Measurements from ENCODE around the gene MPHOSPH8. TPM values are rescaled to one million over a fixed set of nuclear protein-coding genes. Genes with fewer than 3 reads are reported as not detected.
"Not testable (repeated sequence)": the region's sequence is repeated elsewhere in the genome, so short reads cannot be mapped to it uniquely, and the experiment has no call there.

The MPHOSPH8 gene
- total RNA-seq, 1 donor from 2014 or later: 41.7 TPM

DNA sequence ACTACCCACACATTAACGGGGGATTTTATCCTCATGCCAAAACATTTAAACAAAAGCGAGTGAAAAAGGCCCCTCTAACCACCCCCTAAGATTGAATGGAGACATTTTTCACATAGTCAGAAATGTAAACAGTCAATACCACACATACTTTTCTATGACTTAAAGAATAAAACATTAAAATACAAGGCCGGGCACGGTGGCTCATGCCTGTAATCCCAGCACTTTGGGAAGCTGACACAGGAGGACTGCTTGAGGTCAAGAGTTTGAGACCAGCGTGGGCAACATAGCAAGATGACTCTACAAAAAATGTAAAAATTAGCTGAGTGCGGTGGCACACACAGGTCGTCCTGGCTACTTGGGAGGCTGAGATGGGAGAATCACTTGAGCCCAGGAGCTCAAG, 47.3 kb downstream of the MPHOSPH8 start:
- no peak for DNase-seq (ENCODE audit: low spot score)

DNA sequence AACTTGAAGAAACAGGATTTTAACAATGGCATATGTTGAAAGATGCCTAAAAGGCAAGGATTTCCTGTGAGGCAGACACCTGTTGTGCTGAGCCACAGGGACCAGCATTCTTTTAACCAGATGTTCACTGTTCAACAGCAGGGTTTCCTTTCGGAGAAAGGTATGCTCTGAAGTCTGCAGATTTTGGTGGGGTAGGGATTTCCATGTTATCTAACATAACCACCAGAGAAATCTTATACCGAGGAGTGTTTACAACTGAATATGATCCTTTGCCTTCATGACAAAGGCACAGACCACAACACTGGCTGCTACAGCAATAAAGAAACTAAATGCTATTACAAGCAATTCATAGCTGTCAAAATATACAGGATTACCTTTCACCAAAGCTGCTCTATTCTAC, 48.1 kb downstream of the MPHOSPH8 start:
- no peak for DNase-seq (ENCODE audit: low spot score)

GRCh38 chr13:19685034-19685433, 51.6 kb downstream of the MPHOSPH8 start:
- peak; percentile 68 for DNase-seq (ENCODE audit: low spot score)

DNA sequence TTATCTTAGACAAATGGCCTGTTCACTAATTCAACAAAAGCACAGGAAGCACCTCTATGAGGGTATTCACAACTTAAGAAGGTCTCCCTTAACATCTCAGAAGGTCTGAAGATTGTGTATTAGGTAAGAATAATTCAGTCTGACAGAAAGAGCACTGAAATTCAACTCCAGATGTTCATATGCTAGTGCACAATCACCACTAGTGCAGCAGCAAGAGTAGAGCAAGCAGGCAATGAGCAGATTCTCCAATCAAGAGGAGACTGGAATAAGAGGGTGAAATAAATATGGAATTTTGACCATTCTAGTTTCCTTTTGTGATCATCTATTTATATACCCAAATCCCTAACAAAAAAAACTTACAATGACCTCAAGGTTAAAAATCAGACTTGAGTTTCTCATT, 52.0 kb downstream of the MPHOSPH8 start:
- DNase-seq (ENCODE audit: low spot score): no peak

DNA sequence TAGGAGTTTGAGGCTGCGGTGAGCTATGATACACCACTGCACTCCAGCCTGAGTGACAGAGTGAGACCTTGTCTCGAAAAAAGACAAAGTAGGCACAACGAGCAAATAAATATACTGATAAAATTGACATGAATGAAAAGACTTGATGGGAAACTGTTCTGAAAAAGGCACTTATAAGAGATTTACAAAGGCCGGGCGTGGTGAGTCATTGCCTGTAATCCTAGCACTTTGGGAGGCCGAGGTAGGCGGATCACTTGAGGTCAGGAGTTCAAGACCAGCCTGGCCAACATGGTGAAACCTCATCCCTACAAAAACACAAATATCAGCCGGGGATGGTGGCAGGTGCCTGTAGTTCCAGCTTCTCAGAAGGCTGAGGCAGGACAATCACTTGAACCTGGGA, 58.0 kb downstream of the MPHOSPH8 start:
- DNase-seq (ENCODE audit: low spot score): not testable (repeated sequence)

GRCh38 chr13:19695428-19695827, 62.0 kb downstream of the MPHOSPH8 start:
- DNase-seq (ENCODE audit: low spot score): no peak

GRCh38 chr13:19695829-19696228, 62.4 kb downstream of the MPHOSPH8 start:
- no peak for DNase-seq (ENCODE audit: low spot score)

- not testable (repeated sequence) for DNase-seq (ENCODE audit: low spot score)
Observed at GRCh38 chr13:19700963-19701362, 67.5 kb downstream of the MPHOSPH8 start.

- not testable (repeated sequence) for DNase-seq (ENCODE audit: low spot score)
Observed at GRCh38 chr13:19701619-19702018, 68.2 kb downstream of the MPHOSPH8 start.

- not testable (repeated sequence) for DNase-seq (ENCODE audit: low spot score)
Observed at GRCh38 chr13:19704256-19704655, 70.8 kb downstream of the MPHOSPH8 start.

DNA sequence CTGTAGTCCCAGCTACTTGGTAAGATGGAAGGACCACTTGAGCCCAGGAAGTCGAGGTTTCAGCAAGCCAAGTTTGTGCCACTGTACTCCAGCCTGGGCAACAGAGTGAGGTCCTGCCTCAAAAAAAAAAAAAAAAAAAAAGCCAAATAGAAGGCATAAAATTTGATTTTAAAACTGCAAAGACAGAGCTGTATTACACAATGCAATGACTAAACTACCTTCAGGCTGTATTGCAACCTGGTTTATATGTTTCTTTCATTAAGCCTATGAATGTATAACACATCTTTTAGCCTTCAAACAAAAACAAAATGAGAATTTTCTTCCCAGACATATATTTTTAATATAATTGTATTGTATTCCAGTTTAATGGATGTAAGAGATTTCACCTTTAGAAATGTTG, 75.6 kb downstream of the MPHOSPH8 start:
- not testable (repeated sequence) for DNase-seq (ENCODE audit: low spot score)

- DNase-seq (ENCODE audit: low spot score): not testable (repeated sequence)
Observed at GRCh38 chr13:19709782-19710181, 76.3 kb downstream of the MPHOSPH8 start.

DNA sequence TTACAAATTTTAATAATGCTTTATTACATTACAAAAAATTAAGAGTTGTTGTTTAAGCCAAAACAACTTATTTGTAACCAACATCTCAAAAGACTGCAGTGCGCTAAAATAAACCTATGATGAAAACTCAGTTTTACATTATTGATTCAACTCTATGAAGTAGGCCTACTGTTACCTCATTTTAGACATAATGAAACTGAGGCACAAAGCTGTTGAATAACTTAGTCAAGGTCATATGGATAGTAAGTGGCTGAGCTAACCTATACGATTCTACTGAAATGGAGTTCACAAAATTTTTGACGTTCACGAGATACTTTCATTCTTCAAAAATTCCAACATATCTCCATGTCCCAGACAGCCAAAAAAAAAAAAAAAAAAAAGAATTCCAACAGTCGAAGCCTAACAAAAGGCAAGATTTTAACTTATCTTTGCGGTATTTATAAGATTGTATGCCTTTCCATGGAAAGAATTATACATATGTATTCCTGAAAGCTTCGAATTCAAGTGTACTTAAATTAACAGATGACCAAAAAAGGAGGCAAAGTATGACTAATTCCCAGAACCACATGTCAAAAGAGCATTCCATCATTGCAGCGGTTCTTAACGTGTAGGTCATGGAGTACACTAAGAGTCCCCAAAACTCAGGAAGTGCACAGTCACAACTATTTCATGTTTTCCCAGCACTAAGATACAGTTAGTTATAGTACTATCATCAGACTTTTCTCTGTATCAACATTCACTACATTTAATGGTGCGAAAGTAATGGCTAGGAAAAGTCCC, 79.9 kb downstream of the MPHOSPH8 start:
- DNase-seq (ENCODE audit: low spot score): no peak

DNA sequence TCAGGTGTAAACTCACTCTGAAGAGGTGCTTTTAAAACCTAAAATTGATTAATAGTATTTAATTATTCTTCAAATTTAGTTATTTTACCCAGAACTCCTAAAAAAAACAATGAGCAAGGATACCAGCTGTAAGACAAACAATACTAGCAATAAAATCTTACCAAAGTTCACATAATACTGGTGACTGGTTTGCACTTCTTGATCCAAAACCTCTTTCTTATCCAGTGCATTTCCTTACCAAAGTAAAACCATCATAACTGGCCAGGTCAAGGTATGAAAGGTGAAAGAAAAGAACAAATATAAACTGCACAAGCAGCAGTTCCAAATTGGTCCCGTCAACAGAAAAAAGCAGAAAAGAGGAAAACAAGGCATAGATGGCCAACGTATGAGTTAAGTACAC, 86.6 kb downstream of the MPHOSPH8 start:
- DNase-seq (ENCODE audit: low spot score): no peak

Other genes starting within 250 kb of the MPHOSPH8 start
- not detected for gene TPTE2, start 72.1 kb upstream of the MPHOSPH8 start, total RNA-seq
- 40.0 TPM for gene PSPC1, start 149.3 kb downstream of the MPHOSPH8 start, total RNA-seq
- gene ZMYM5, start 230.0 kb downstream of the MPHOSPH8 start, total RNA-seq: 11.4 TPM

All from mucosa of gallbladder (tissue), 1 donor.